ENCODE data around the gene SPON2.

SPON2 gene

DNA sequence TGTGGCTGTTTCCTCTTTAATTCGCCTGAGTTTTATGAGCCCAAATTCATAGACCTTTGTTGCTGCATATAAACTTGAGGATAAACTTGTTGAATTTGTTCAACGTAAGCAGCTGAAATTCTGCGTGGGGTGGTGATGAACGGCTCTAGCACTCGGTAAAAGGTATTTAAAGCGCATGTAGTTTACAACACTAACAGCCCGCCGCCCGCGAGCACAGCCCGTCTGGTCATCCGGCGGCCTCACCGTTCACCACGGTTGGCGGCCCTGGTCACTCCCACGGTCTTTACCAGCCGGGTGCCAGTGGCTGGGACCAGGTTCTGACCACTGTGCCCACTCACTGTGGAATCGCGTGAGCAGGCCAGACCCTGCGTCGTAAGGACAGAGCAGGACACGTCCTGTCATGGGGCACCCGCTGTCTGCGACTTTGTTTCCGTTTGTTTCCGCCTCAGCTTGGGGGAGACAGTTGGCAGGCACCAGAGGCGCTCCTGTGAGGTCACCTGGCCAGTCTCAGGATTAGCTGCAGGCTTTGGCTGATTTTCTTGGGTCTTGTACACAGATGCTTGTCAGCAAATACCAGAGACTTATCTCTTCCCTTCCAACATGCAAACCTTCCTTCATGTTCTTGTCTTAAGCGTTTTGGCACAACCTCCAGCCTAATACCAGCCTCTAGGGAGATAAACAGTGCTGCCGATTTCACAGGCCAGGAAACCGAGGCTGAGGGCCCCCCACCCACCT lies 36.8 kb upstream of the SPON2 start:
- no peak for DNase-seq (ENCODE audit: low spot score)

DNA sequence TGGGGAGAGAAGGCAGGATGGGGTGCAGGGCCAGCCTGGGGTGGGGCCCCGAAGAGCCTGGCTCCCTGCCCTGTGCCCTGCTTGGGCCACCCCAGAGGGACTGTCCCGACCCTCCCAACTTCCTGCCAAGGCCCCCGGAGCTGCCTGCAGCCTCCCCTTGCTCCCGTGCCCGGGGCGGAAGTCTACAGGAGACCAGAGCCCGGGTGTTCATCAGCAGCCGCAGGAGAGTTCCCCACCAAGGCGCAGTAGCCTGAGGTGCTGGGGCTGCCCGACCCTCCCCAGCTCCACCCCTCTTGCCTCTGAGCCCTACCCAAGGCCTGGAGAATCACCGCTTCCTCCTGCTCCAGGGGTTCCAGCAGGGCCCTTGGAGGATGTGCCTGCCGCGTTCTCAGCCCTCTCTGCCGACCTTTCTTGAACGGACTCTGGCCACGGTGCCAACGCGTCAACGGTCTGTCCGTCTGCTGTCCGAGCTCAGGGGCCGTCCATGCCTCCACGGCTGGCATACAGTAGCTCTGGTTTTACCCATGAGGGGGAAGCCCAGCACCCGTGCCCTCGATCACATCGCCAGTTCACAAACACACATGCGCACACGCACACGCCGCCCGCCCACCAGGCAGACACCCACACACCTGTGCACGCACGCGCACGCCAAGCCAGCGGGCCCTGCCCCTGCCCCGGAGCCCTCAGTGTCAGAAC lies 36.0 kb upstream of the SPON2 start:
- no peak for DNase-seq (ENCODE audit: low spot score)

DNA sequence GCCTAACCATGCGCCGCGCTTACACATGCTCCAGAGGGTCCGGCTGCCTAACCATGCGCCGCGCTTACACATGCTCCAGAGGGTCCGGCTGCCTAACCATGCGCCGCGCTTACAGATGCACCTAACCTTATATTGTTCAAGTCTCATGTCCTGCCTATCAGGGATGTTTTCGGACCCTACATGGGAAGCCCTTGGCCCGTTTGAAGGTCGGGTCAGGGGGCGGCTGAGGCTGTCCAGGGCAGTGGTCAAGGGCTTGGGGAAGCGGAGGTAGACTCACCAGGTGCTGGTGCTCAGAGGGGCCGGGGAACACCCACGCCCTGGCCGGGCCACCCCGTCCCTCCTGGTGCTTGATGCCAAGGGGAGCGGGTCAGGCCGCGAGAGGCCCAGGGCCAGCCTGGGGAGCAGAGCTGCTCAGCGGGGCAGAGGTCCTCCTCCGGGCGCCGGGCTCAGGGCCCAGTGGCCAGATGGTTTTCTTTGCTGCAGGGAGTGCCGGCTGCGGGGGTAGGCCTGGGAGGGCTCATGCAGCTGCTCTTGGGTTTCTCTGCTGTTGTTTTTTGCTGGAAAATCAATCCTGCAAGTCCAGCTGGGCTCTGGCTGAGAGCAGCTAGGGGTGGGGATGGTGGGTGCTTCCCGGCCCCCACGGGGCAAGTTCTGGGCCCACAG lies 35.4 kb upstream of the SPON2 start:
- DNase-seq (ENCODE audit: low spot score), result no peak

DNA sequence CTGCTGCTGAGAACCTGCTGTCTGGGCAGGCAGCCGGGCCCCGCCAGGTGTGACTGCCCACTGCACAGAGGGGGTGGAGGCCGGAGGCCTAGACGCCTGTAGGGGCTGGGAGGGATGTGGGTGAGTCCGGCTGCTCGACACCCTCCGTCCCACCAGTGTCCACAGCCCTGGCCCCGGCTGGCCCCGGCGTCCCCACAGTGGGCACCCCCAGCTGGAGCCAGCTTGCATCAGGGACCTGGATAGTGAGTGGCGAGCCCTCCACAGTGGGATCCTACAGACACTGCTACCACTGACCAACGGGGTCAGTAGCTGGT lies 34.7 kb upstream of the SPON2 start:
- no peak for DNase-seq (ENCODE audit: low spot score)

DNA sequence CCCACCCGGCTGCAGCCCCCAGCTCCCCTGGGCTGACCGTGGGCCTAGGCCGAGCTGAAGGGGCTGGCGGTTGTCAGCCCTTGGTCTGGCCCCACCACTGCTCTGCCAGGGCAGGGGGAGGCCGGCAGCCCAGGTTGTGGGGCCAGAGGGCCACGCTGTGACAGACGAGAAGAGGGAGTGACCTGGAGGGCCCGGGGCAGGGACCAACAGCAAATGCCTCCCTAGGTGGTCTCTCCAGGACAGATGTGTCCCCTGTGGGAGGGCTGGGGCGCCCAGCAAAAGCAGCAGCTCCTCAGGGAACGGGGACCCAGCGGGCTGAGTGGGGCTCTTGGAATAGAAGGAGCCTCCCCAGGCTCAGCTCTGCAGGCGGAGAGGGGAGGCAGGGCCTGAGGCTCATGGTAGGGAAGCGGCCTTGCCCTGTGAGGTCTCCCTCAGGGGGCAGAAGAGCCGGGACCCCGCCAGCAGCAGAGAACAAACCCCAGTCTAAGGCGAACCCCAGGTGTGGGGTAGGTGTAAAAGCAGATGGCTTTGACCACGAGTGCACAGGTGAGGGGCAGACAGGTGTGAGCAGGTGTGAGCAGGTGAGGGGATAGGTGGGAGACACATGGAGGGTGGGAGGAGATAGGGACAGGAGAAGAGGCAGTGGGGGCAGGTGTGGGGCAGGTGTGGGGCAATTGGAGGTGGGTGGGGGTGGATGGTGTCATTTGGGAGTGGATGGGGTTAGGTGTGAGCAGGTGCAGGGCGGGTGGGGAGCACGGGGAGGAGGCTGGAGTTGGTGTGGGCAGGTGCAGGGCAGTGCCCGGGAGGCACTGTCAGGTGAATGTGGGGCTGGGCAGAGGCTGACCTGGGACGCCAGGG lies 34.1 kb upstream of the SPON2 start:
- DNase-seq (ENCODE audit: low spot score), result no peak

DNA sequence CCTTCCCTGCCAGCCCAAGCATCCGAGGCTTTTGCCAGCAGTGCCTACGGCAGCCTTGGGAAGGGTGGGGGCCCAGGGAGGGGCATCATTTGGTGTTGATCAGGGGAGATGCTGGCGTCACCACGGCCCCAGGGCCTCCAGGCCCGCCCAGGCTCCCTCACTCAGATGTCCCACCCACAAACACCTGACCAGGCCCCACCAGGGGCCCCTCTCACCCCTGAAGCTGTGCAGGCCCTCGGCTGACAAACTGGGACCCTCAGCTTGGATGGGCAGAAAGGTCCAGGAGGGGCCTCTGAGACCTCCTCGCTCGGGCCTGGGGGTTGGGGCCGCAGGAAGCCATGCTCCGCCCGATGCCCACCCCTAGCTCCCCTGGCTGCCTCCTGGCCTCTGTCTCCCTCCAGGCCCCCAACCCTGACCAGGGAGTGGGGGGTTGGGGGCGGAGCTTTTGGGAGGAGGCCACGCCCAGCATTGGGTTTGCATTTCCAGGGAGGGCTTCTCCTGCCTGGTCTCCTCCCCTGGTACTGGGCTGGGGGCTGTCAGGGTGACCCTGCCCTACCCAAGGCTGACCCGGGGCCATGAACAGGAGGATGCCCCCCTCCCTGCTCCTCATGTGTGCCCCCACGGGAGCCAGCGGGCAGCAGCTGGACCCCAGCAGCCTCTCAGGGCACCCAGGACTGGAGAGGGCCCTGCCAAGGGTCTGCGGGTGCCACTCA lies 33.4 kb upstream of the SPON2 start:
- no peak for DNase-seq (ENCODE audit: low spot score)

DNA sequence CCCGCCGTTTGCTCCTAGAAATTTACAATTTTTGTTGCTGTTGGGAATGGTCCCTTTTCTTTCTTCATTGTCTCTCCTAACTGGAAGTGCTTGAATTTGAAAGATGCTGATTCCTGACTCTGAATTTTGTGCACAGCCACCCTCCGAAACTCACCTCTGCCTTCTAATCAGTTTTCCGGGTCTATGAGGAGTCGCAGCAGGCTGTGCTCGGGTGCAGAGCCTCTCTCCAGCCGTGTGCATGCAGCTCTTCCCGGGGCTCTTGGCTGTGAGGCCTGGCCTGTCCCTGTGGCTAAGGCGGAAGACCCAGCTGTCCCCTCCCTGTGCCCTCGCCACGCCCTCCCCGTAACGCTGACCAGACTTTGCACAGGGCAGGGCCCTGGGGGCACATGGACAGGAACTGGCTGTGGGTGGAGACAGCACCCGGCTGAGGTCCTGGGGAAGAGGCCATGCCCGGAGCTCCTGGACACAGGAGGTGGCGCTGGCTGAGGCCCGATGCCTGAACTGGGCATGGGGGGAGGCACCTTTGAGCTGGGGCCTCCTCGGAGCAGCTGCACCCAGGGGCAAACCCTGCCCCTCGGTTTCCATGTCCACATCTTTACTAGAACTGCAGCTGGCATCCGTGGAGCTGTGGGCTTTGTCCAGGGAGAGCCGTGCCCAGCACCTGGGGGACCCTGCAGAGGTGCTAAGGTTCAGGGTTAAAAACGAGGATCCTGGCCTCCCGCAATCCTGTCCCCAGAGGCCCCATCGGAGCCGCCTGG lies 32.6 kb upstream of the SPON2 start:
- DNase-seq (ENCODE audit: low spot score), result no peak

DNA sequence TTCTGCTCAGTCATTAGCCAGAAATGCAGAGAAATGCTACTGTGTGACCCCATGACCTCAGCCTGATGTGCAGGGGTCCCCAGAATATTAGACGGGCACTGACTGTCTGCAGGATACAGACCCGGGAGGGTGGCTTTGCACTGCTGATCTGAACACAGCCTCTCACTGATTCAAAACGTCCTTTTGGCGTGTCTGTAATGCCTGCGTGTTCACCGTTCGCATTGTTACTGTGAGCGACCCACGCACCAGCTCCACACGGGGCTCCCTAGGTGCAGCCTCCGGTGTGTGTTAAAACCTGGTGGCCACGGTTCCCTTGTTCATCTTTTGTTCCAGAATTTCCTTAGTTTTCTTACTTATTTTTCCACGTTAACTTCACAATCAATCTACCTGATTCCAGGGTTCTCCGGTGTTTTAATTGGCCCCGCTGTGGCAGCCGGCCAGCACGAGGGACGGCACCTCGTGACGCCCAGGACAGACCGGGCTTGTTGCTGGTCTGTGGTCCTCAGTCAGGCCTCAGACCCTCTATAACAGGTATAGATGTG lies 32.0 kb upstream of the SPON2 start:
- no peak for DNase-seq (ENCODE audit: low spot score)

DNA sequence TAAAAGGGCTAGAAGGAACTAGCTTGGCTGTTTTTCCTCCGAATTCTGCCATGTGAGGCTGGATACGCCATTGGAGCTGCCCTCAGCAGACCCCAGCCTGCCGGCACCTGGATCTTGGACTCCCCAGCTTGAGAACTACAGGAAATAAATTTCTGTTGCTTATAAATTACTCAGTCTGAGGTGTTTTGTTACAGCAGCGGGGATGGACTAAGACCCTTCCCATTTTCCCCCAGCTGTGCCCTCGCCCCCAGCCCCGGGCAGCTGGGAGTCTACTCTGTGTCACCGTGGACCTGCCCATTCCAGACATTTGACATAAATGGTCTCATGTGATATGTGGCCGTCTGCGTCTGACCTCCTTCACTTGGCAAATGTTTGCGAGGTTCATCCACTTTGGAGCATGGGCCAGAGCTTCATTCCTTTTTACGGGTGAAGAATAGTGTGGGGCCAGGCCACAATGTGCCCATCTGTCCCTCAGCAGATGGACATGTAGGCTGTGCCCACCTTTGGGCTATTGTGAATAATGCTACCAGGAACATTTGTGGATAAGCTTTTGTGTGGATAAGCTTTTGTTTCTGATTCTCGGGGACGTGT lies 30.7 kb upstream of the SPON2 start:
- DNase-seq (ENCODE audit: low spot score), result no peak

DNA sequence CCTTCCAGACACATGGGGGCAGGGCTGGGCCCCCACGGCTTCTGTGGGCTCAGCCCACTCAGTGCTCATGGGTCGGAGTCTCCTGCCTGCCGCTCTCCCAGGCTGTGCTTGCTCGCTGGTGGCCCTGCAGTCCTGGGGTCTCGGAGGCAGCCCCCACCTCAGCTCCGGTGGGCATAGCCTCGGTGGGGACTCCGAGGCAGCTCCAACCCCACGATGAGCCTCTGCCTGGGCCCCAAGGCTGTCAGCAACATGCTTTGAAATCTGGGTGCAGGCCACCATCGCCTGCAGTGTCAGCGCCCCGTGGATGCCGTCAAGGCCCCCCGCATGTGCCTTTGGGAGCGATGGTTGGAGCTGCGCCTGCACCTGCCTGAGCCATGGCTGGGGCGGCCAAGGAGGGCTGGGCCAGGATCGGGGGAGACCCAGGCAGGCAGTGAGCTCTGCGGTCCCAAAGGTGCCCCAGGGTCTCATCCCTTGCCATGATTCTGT lies 30.2 kb upstream of the SPON2 start:
- no peak for DNase-seq (ENCODE audit: low spot score)

DNA sequence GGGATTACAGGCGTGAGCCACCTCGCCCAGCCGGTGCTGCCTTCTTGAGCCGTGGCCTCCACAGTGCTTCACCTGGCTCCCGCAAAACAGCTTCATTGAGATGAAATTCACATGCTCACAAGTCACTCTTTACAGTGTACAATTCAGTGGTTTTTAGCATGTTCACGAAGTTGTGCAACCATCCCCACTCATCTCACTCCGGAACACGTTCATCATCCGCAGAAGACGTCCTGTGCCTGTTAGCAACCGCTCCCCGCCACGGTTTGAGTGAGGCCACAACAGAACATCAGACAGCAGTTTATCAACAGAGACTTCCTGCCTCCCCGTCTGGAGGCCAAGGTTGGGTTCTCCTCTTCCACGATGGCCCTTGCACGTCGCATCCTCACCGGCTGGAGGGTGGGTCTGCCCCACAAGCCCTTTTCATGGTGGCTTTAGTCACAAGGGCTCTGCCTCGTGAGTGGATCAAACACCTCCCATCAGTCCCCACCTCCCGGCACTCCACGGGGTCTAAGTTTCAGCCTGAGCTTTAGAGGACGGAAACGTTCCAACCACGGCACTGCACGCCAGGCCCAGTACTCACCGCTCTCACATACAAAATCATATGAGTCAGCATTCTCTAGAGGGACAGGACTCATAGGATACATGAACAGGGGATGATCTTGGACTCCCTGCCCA lies 29.6 kb upstream of the SPON2 start:
- DNase-seq (ENCODE audit: low spot score), result peak; percentile 48

DNA sequence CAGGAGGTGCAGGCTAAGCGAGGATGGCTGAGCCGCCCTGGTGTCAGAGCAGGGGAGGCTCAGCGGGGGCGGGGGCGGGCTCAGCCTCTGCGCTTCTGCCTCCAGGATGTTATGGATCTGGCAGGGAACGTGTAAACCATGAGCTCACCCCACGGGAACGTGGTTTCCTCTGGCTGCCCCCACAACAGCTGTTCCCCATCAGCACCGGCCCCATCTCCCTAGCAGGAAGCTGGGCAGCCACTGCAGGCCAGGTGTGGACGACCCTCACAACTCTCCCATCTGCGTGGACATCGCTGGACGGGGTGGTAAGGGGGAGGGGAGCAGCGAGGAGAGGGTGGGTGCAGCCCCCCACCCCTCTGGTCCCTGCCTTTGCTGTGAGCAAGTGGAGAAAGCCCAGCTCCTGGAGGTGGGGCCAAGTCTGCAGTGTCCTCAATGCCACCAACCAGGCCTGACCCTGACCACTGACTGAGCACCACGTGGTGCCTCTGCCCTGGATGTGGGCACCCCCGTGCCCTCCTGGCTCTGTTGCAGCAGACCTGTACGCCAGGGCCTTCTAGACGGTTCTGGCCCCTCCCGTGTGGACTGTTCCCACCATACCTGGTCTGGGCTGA lies 28.1 kb upstream of the SPON2 start:
- no peak for DNase-seq (ENCODE audit: low spot score)

DNA sequence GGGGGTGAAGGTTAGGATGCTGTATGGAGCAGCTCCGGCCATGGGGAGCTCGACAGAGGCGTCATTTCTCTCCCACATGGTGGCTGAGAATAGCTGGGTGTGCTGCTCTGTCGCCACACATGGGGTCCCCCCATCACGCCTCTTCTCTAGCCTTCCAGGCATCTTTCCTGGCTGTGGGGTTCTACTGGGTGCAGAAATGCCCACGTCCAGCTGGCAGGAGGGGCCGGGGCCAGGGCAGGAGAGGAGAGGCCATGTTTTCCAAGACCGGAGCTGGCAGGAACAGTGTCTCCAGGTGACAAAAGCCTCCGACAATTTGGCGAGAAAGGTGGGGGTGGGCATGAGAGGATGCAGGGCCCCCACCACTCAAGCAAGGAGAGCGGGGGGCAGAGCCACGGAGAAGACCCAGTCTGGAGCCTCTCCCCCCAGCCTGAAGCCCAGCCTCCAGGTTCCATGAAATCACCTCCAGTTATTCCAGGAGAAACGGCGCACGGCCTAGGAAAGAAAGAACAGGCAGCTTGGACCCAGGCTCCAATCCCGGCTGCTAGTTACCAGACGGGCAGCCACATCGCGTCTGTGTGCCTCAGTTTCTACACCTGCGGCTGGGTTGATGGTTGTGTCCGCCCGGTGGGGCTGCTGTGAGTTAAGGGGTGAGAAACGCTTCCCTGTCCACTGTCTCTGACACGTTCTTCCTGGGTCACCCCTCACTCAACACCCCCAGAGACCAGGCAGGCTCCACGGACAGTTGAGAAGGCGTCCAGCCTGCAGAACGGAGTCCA lies 27.4 kb upstream of the SPON2 start:
- DNase-seq (ENCODE audit: low spot score), result no peak

DNA sequence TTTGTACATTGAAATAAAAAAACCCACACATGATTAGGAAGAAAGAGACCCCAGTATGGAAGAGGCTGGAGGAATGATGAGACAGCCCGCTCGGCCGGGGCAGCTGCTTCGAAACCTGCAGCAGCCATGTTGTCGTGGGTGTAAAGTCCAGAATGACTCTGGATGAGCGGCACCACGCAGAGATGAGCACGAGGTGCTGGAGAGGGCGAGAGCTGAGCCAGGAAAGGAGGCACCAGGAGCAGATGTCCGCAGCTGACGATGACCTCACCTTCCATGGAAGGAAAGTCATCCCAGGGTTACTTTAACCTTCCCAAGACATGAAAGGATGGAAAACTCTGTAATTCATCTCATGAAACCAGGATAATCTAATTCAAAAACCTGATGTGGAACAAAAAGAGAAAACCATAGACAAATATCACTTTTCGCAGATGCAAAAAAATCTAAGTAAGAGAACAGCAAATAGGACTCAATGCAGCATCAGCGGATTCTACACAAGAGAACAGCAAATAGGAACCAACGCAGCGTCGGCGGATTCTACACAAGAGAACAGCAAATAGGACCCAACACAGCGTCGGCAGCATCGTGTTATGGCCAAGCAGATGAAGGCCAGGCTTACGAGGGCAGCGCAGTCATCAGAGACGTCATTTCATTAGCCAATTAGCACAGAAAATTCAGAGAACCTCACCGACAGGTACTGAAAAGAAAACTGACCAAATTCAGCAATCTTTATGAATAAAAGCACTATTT lies 25.9 kb upstream of the SPON2 start:
- no peak for DNase-seq (ENCODE audit: low spot score)

DNA sequence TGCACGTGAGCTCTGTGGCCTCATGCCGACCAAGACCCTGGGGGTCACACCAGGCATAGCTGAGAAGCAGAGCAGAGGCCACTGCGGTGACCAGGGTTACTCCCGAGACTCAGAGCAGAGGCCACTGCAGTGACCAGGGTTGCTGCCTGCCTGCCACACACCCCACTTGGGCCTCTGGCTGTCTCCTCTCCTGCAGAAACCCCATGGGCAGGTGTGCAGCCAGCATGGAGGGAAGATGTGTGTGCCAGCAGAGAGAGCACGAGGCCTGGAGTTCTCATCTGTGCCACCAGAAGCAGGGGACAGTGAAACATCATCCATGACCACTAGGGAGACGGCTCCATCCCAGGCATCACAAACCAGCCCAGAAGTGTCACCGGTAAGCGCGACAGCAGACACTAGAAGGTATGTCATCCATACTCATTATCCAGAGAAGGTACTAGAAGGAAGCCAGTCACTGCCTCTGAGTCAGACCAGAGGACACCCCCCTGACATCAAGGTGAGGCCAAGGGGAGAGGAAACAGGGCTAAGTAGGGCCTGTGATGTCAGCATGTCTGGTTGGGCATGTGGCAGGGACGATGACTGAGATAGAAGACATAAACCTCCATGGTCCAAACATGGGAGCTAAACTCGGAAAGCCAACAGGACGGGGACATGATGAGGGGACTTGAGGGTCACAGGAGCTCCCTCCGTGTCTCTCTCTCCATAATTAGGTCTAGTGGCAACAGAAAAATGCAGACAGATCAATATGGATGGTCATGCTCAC lies 24.2 kb upstream of the SPON2 start:
- no peak for DNase-seq (ENCODE audit: low spot score)

DNA sequence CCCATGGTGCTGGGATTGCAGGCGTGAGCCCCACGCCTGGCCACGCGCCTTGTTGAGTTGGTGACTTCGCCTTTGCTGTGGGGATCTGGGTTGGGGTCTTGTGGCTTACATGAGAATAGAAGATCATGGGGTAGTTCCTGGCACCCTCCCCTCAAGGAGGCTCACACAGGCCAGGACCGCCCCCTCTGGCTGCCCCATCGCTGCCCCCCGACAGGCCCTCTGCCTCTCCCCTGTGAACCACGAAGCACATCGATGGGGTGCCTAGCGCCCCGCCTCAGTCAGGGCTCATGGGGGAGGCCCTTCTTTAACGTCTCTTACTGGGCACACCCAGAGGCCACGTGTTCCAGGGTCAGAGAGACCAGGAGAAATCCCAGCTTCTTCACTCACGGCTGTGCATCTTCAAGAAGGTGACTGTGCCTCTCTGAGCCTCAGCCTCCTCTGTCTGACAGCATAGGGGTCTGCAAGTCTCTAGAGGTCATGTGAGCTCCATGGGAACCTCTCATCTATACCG lies 23.6 kb upstream of the SPON2 start:
- DNase-seq (ENCODE audit: low spot score), result no peak

Measured in germinal center (tissue), 1 donor.